Mucosa of descending colon (tissue), 3 donors: Measurements from ENCODE around the gene THOP1. TPM values are rescaled to one million over a fixed set of nuclear protein-coding genes. Genes with fewer than 3 reads are reported as not detected.

Source experiments
- ATAC-seq: fragments of 200-7000 bp; cut with Tn5 transposase; one replicate; pipeline ENCODE4 v1.9.1; 2020; ENCODE audit warnings: mild to moderate bottlenecking, moderate library complexity
- DNase-seq, 3 donors: peaks; one replicate each; pipeline ENCODE4 v3.0.0-alpha.2; 2020
- H3K36me3 ChIP-seq: fragments of 200-600 bp; one replicate; pipeline ENCODE4 v1.8.0; 2021; ENCODE audit warnings: low read depth, mild to moderate bottlenecking
- H3K4me1 ChIP-seq: fragments of 200-600 bp; one replicate; pipeline ENCODE4 v1.8.0; 2021; ENCODE audit warnings: low read depth, mild to moderate bottlenecking
- H3K4me3 ChIP-seq: fragments of 200-600 bp; one replicate; pipeline ENCODE4 v1.8.0; 2021; ENCODE audit warnings: mild to moderate bottlenecking
- H3K9me3 ChIP-seq: fragments of 200-600 bp; one replicate; pipeline ENCODE4 v1.8.0; 2021; ENCODE audit warnings: mild to moderate bottlenecking
- CTCF ChIP-seq: fragments of 200-600 bp; IDR thresholded peaks from one replicate; pipeline ENCODE4 v1.8.0; 2022; ENCODE audit warnings: antibody characterized with exemption, mild to moderate bottlenecking
- intact Hi-C, 2 donors: fragments of 100-400 bp; cut with DNase I in 1 of 2; cut with micrococcal nuclease in 1 of 2; formaldehyde crosslinking; loops; one replicate each; pipeline versions ENCODE4 v1.11.0 to v1.11.1; 2022; cut with DNase I, micrococcal nuclease
- total RNA-seq, 3 donors: library from RNA; stranded (reverse); fragmentation: NEBNext Ultra II Directional in 2 of 3; extraction: Animal tissue kit (Norgen Biotek cat#: 25700) in 2 of 3; gene quantifications; one replicate each; pipeline versions ENCODE4 v1.2.1 to v1.2.4, GENCODE V29; 2021 to 2023
- donor health status: DM: no; HTN: no; CAD: no; lungs with moderate emphysema.
- donor health status: DM: no; HTN: no; CAD: no.
- donor health status: DM: no; HTN: yes; CAD: no.

THOP1 gene
- total RNA-seq, 3 donors from 2014 or later = 38.5 to 53.1 (median 46.6) TPM

GRCh38 chr19:2804156-2805004, 19.1 kb downstream of the THOP1 start:
- Histone ChIP-seq H3K4me3 (no peak overlapping the region), H3K4me1 (no peaks in the 10 kb centered on the region), H3K36me3 (no peaks in the 10 kb centered on the region), H3K9me3 (no peaks in the 10 kb centered on the region)
- ATAC-seq (no peak), DNase-seq (no peak)
- no peak for TF ChIP-seq CTCF
- intact Hi-C loops = no loop called here

DNA sequence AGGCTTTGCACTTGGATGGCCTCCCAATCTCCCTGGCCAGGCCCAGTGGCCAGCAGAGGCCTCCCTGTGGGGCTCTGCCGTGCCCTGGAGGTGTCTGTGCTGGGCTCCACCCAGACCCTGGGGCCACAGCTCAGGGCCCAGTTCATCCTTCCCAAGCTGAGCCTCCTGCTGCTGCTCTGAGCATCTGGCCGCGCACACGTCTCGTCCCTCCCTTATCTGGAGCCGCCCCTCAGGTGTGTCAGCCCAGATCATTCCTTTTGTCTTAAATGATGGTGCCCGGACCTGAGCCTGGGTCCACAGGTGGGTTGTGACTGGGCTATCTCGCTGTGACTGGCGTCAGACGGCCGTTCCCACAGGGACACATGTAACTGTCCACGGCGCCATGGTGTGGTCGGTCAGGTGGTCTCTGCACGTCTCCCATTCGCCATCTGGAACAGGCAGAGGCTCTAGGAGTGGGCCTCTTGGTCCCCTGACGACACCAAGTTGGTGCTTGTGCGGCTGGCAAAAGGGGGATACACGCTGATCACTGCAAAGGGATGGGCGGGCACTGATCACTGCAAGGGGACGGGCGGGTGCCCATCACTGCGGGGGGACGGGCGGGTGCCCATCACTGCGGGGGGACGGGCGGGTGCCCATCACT, 20.1 kb downstream of the THOP1 start:
- H3K36me3 ChIP-seq = no peaks in the 10 kb centered on the region
- intact Hi-C loops = no loop called here
- no peak for DNase-seq

DNA sequence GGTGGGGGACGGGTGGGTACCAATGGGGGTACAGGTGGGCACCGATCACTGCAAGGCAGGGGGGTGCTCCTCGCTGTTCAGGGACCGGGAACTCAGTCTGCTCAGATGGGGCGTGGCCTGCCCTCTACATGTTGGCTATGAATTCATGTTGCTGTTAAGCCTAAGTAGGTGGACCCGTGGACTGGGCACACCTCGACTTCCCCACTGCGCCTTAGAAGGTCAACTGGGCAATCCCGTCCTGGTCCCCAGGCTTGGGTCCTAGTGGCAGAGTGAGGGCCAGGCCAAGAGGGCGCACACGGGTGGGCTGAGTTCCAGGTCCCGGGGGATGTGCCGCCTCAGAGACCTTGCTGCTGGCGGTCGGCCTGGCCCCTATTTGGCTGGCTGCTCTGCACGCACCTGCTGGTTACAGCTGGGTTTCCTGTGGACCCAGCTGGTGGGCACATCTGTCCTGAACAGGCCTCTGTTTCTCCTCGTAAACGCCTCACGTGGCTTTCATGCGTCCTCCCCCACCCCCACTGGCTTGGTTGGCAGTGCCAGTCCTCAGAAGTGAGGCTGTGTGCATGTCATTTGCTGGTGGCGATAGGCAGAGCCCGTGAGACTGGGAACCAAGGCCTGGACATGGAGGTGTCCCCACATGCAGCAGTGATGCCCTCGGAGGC, 20.8 kb downstream of the THOP1 start:
- DNase-seq = peak in 1 of 3 donors; percentile 43
- Histone ChIP-seq H3K36me3 (no peaks in the 10 kb centered on the region), H3K9me3 (no peaks in the 10 kb centered on the region), H3K4me3 (no peak overlapping the region), H3K4me1 (peaks cover 5% of the 10 kb centered on the region)
- ATAC-seq = no peak
- intact Hi-C loops = no loop called here
- no peak for TF ChIP-seq CTCF

More for the DNA sequence above, 20.1 kb downstream of the THOP1 start:
- TF ChIP-seq CTCF = no peak
- no peak for ATAC-seq
- Histone ChIP-seq H3K4me1 (no peaks in the 10 kb centered on the region), H3K9me3 (no peaks in the 10 kb centered on the region), H3K4me3 (no peak overlapping the region)

GRCh38 chr19:2806736-2807378, 21.6 kb downstream of the THOP1 start:
- Histone ChIP-seq H3K9me3 (no peaks in the 10 kb centered on the region), H3K36me3 (no peaks in the 10 kb centered on the region), H3K4me1 (peaks cover 9% of the 10 kb centered on the region), H3K4me3 (no peak overlapping the region)
- ATAC-seq = no peak
- intact Hi-C loops = no loop called here
- TF ChIP-seq CTCF = no peak
- DNase-seq = no peak

GRCh38 chr19:2807379-2808128, 22.3 kb downstream of the THOP1 start:
- DNase-seq (no peak), ATAC-seq (no peak)
- H3K36me3 ChIP-seq = no peaks in the 10 kb centered on the region
- H3K4me1 ChIP-seq = peaks cover 16% of the 10 kb centered on the region
- H3K4me3 ChIP-seq = no peak overlapping the region
- intact Hi-C loops = no loop called here
- no peak for TF ChIP-seq CTCF
- H3K9me3 ChIP-seq = no peaks in the 10 kb centered on the region
